HEK293 (cell line): Measurements from ENCODE around the gene PRR11.

Experiments used
- CTCF ChIA-PET: fragments of 350-600 bp; formaldehyde crosslinking; extraction: SDS; loops from one replicate; lab custom pipeline; 2021; ENCODE audit warnings: antibody characterized with exemption; lab: Yijun Ruan, JAX
- POLR2A ChIA-PET: fragments of 300-600 bp; formaldehyde crosslinking; extraction: SDS; loops from one replicate; lab custom pipeline; 2020; ENCODE audit warnings: antibody characterized with exemption, inconsistent platforms; lab: Yijun Ruan, JAX
- H3K27ac ChIP-seq: fragments of 200-500 bp; sonication (Bioruptor generic); 2 replicates; pipeline ENCODE4 v1.5.1; 2014; ENCODE audit warnings: low read depth, low read length, control low read depth, inconsistent platforms; ENCODE audit errors: extremely low read depth
- H3K36me3 ChIP-seq, 2 experiments: fragments of 200-500 bp in 1 of 2; sonication (Bioruptor generic) in 1 of 2; 1 replicate in 1 of 2; 2 replicates in 1 of 2; pipeline ENCODE4 v1.5.1; 2014 to 2017; ENCODE audit warnings: inconsistent platforms in 2 of 2, low read length in 2 of 2; ENCODE audit not compliant: control insufficient read depth in 2 of 2, insufficient read depth in 1 of 2
- H3K4me1 ChIP-seq: fragments of 200-500 bp; sonication (Bioruptor generic); 2 replicates; pipeline ENCODE4 v1.5.1; 2014; ENCODE audit warnings: mild to moderate bottlenecking, low read length, inconsistent platforms; ENCODE audit not compliant: control insufficient read depth, insufficient read depth
- H3K4me3 ChIP-seq: 2 replicates; pipeline ENCODE4 v1.5.1; 2011; ENCODE audit warnings: low read depth, mild to moderate bottlenecking, control low read depth, low read length, moderate library complexity
- H3K9me3 ChIP-seq: fragments of 200-500 bp; sonication (Bioruptor generic); 2 replicates; pipeline ENCODE4 v1.5.1; 2014; ENCODE audit warnings: low read depth, low read length, inconsistent platforms; ENCODE audit not compliant: control insufficient read depth, insufficient read depth
- EGR2 ChIP-seq: fragments of 450-650 bp; formaldehyde crosslinking; IDR thresholded peaks from 2 replicates; pipeline ENCODE4 v1.5.1; 2016; ENCODE audit warnings: low read depth, missing biosample characterization, missing genetic modification characterization
- KLF8 ChIP-seq: fragments of 450-650 bp; formaldehyde crosslinking; IDR thresholded peaks from 2 replicates; pipeline ENCODE4 v1.5.1; 2016; ENCODE audit warnings: missing biosample characterization, missing genetic modification characterization
- ZBTB17 ChIP-seq: fragments of 450-650 bp; formaldehyde crosslinking; IDR thresholded peaks from 2 replicates; pipeline ENCODE4 v1.5.1; 2016; ENCODE audit warnings: missing biosample characterization, missing genetic modification characterization
- ZFHX2 ChIP-seq: fragments of 450-650 bp; formaldehyde crosslinking; conservative IDR thresholded peaks from 2 replicates; pipeline ENCODE4 v1.5.1; 2016; ENCODE audit warnings: missing biosample characterization, missing genetic modification characterization
- ZIC2 ChIP-seq: fragments of 450-650 bp; formaldehyde crosslinking; IDR thresholded peaks from 2 replicates; pipeline ENCODE4 v1.5.1; 2016; ENCODE audit warnings: missing biosample characterization, missing genetic modification characterization
- ZNF121 ChIP-seq: fragments of 450-650 bp; formaldehyde crosslinking; IDR thresholded peaks from 2 replicates; pipeline ENCODE4 v1.5.1; 2016; ENCODE audit warnings: missing biosample characterization, missing genetic modification characterization
- ZNF138 ChIP-seq: fragments of 450-650 bp; formaldehyde crosslinking; IDR thresholded peaks from 2 replicates; pipeline ENCODE4 v1.5.1; 2016; ENCODE audit warnings: missing biosample characterization, missing genetic modification characterization, borderline replicate concordance
- ZNF146 ChIP-seq: fragments of 450-650 bp; formaldehyde crosslinking; IDR thresholded peaks from 2 replicates; pipeline ENCODE4 v1.5.1; 2016; ENCODE audit warnings: missing biosample characterization, missing genetic modification characterization
- ZNF211 ChIP-seq: fragments of 450-650 bp; formaldehyde crosslinking; IDR thresholded peaks from 2 replicates; pipeline ENCODE4 v1.5.1; 2016; ENCODE audit warnings: low read depth, missing biosample characterization, missing genetic modification characterization
- ZNF223 ChIP-seq: fragments of 450-650 bp; formaldehyde crosslinking; IDR thresholded peaks from 2 replicates; pipeline ENCODE4 v1.5.1; 2016; ENCODE audit warnings: missing biosample characterization, missing genetic modification characterization
- ZNF37A ChIP-seq: fragments of 450-650 bp; IDR thresholded peaks from 2 replicates; pipeline ENCODE4 v1.5.1; 2018; ENCODE audit warnings: missing biosample characterization, missing genetic modification characterization
- ZNF391 ChIP-seq: fragments of 450-650 bp; formaldehyde crosslinking; IDR thresholded peaks from 2 replicates; pipeline ENCODE4 v1.5.1; 2016; ENCODE audit warnings: low read depth, missing biosample characterization, missing genetic modification characterization, borderline replicate concordance
- ZNF404 ChIP-seq: fragments of 450-650 bp; formaldehyde crosslinking; IDR thresholded peaks from 2 replicates; pipeline ENCODE4 v1.5.1; 2017; ENCODE audit warnings: missing biosample characterization, missing genetic modification characterization
- ZNF48 ChIP-seq: fragments of 450-650 bp; formaldehyde crosslinking; IDR thresholded peaks from 2 replicates; pipeline ENCODE4 v1.5.1; 2016; ENCODE audit warnings: missing biosample characterization, missing genetic modification characterization
- ZNF571 ChIP-seq: fragments of 450-650 bp; formaldehyde crosslinking; IDR thresholded peaks from 2 replicates; pipeline ENCODE4 v1.5.0; 2017; ENCODE audit warnings: missing biosample characterization, missing genetic modification characterization
- ZNF747 ChIP-seq: fragments of 450-650 bp; formaldehyde crosslinking; IDR thresholded peaks from 2 replicates; pipeline ENCODE4 v1.5.1; 2016; ENCODE audit warnings: missing biosample characterization, missing genetic modification characterization
- ZNF791 ChIP-seq: fragments of 450-650 bp; formaldehyde crosslinking; IDR thresholded peaks from 2 replicates; pipeline ENCODE4 v1.5.1; 2016; ENCODE audit warnings: missing biosample characterization, missing genetic modification characterization
- TF ChIP-seq, protein P1 (sequence below): fragments of 450-650 bp; formaldehyde crosslinking; IDR thresholded peaks from 2 replicates; pipeline ENCODE4 v1.5.1; 2016; ENCODE audit warnings: missing biosample characterization, missing genetic modification characterization
- TF ChIP-seq, protein P2 (sequence below): fragments of 450-650 bp; formaldehyde crosslinking; IDR thresholded peaks from 2 replicates; pipeline ENCODE4 v1.5.1; 2016; ENCODE audit warnings: missing biosample characterization, missing genetic modification characterization

The PRR11 gene

GRCh38 chr17:59193336-59193862, 37.9 kb downstream of the PRR11 start:
- H3K27ac ChIP-seq: no peak overlapping the region
- CTCF ChIA-PET: interaction anchor here (1.5 kb wide), 1 partner anchor 9 kb away, joined by 3 read pairs; no protein-coding TSS in a partner anchor
- no peak for TF ChIP-seq ZNF571 (tag by site-specific recombination)
- TF ChIP-seq ZNF211: no peak
- peak; percentile 55 for TF ChIP-seq ZFHX2 (tag by site-specific recombination)
- no peak for TF ChIP-seq ZNF146 (tag by site-specific recombination)
- no peak for TF ChIP-seq ZNF391 (tag by site-specific recombination)
- TF ChIP-seq EGR2: peak; percentile 75
- TF ChIP-seq, protein P1, sequence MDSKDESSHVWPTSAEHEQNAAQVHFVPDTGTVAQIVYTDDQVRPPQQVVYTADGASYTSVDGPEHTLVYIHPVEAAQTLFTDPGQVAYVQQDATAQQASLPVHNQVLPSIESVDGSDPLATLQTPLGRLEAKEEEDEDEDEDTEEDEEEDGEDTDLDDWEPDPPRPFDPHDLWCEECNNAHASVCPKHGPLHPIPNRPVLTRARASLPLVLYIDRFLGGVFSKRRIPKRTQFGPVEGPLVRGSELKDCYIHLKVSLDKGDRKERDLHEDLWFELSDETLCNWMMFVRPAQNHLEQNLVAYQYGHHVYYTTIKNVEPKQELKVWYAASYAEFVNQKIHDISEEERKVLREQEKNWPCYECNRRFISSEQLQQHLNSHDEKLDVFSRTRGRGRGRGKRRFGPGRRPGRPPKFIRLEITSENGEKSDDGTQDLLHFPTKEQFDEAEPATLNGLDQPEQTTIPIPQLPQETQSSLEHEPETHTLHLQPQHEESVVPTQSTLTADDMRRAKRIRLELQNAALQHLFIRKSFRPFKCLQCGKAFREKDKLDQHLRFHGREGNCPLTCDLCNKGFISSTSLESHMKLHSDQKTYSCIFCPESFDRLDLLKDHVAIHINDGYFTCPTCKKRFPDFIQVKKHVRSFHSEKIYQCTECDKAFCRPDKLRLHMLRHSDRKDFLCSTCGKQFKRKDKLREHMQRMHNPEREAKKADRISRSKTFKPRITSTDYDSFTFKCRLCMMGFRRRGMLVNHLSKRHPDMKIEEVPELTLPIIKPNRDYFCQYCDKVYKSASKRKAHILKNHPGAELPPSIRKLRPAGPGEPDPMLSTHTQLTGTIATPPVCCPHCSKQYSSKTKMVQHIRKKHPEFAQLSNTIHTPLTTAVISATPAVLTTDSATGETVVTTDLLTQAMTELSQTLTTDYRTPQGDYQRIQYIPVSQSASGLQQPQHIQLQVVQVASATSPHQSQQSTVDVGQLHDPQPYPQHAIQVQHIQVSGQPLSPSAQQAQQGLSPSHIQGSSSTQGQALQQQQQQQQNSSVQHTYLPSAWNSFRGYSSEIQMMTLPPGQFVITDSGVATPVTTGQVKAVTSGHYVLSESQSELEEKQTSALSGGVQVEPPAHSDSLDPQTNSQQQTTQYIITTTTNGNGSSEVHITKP (tag by site-specific recombination): no peak
- no peak for TF ChIP-seq ZNF791 (tag by site-specific recombination)
- TF ChIP-seq, all 188 proteins: peak for 2
- Histone ChIP-seq H3K36me3 (peaks cover 83 to 88% of the 10 kb centered on the region in 2 experiments), H3K4me3 (no peak overlapping the region), H3K9me3 (no peaks in the 10 kb centered on the region), H3K4me1 (no peaks in the 10 kb centered on the region)
- POLR2A ChIA-PET: no interaction called here

DNA sequence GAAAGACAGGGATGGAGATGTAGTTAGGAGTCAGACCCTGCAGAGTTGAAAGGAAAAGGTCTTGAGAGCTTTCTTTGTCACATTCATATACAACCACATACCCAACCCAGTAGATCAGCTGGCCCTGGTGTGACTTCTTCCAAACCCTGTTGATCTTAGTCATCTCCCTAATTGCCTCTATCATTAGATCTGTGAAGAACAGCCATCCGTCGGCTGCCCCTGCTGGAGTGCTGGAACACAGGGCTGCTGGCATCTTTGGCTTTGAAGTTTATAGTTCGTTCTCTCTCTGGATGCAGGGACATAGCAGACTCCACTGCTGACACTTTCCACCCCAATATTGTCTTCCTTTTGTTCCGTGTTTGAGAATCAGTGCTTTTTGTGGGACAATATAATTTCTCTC, 43.9 kb downstream of the PRR11 start:
- ChIA-PET POLR2A (no interaction called here), CTCF (no interaction called here)
- H3K27ac ChIP-seq: no peak overlapping the region
- no peaks in the 10 kb centered on the region for H3K4me1 ChIP-seq
- TF ChIP-seq ZNF48 (tag by site-specific recombination) (no peak), ZNF404 (tag by site-specific recombination) (no peak), ZNF223 (tag by site-specific recombination) (no peak), KLF8 (no peak), ZBTB17 (tag by site-specific recombination) (no peak), ZNF138 (tag by site-specific recombination) (no peak), ZIC2 (tag by site-specific recombination) (no peak), ZNF747 (tag by site-specific recombination) (no peak)
- TF ChIP-seq, protein P2, sequence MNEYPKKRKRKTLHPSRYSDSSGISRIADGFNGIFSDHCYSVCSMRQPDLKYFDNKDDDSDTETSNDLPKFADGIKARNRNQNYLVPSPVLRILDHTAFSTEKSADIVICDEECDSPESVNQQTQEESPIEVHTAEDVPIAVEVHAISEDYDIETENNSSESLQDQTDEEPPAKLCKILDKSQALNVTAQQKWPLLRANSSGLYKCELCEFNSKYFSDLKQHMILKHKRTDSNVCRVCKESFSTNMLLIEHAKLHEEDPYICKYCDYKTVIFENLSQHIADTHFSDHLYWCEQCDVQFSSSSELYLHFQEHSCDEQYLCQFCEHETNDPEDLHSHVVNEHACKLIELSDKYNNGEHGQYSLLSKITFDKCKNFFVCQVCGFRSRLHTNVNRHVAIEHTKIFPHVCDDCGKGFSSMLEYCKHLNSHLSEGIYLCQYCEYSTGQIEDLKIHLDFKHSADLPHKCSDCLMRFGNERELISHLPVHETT (tag by site-specific recombination): no peak
- no peaks in the 10 kb centered on the region for H3K9me3 ChIP-seq
- no peak overlapping the region for H3K4me3 ChIP-seq
- peaks cover 83 to 90% of the 10 kb centered on the region in 2 experiments for H3K36me3 ChIP-seq

DNA sequence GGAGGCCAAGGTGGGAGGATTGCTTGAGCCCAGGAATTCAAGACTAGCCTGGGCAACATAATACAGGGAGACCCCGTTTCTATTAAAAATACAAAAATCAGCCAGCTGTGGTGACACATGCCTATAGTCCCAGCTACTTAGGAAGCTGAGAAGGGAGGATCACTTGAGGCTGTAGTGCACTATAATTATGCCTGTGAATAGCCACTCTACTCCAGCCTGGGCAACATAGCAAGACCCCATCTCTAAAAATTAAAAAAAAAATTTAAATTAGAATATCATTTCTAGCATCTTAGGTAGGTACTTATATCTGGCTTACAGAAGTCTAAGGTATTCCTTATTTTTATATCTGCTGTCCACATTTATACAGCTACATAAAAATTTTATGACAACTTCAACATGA, 46.8 kb downstream of the PRR11 start:
- H3K27ac ChIP-seq: no peak overlapping the region
- no peaks in the 10 kb centered on the region for H3K9me3 ChIP-seq
- H3K4me3 ChIP-seq: no peak overlapping the region
- ChIA-PET CTCF (interaction anchor here (0.9 kb wide), 1 partner anchor 9 kb away, joined by 3 read pairs; no protein-coding TSS in a partner anchor), POLR2A (no interaction called here)
- peaks cover 56 to 63% of the 10 kb centered on the region in 2 experiments for H3K36me3 ChIP-seq
- no peaks in the 10 kb centered on the region for H3K4me1 ChIP-seq
- no peak for TF ChIP-seq ZNF37A (tag by site-specific recombination)
- TF ChIP-seq ZNF121 (tag by site-specific recombination): peak; percentile 86; the same call in 1 of the 2 replicates
